ENCODE results near the gene MOGAT1. TPM values are rescaled to one million over a fixed set of nuclear protein-coding genes. Genes with fewer than 3 reads are reported as not detected.

Gene MOGAT1
- total RNA-seq, 1 donor from 2014 or later, result not detected

- Histone ChIP-seq H3K4me3 (ENCODE audit: low read depth, low read length) (no peak overlapping the region), H3K27me3 (ENCODE audit: control insufficient read depth, insufficient read depth, low read length) (no peaks in the 10 kb centered on the region), H3K36me3 (ENCODE audit: control insufficient read depth, insufficient read depth, low read length) (no peaks in the 10 kb centered on the region)
- no peak for TF ChIP-seq CTCF (IDR thresholded peaks at IDR 0.05; ENCODE audit: insufficient read depth, low read length, poor library complexity, severe bottlenecking)
- no peak for DNase-seq (ENCODE audit: low read depth)
These were observed 8.0 kb upstream of the MOGAT1 start for GRCh38 chr2:222663479-222663878.

DNA sequence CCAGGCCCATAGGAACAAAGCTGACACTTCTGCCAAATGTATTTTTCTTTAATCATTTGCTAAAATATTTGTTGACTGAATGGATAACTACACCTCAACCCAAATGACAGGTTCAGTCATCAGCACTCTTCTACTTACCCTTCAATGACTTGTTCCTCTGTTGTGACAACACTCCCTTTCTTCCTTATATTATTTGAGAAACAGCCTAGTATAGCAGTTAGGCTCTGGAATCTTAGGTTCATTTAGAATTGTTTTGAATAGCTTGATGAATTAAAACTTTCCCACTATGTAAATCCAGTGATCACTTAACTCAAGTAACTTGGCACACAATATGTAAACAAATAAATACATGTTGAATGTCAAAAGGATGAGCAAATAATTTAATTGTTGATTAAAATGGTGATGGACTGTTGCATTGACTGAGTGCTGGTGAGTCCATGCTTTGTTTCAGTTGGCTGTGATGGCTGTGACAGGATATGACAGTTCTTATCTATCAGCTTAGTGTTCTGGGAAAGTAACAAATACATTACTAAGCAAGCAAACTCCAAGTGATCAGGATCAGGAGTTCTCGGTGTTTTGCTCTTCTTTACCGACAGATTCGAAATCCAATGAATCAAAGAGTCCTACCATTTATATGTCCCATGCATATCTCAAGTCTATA lies 2.8 kb upstream of the MOGAT1 start:
- Histone ChIP-seq H3K27me3 (ENCODE audit: control insufficient read depth, insufficient read depth, low read length) (peaks cover 5% of the 10 kb centered on the region), H3K36me3 (ENCODE audit: control insufficient read depth, insufficient read depth, low read length) (no peaks in the 10 kb centered on the region), H3K4me3 (ENCODE audit: low read depth, low read length) (no peak overlapping the region)
- no peak for DNase-seq (ENCODE audit: low read depth)
- no peak for TF ChIP-seq CTCF (IDR thresholded peaks at IDR 0.05; ENCODE audit: insufficient read depth, low read length, poor library complexity, severe bottlenecking)

GRCh38 chr2:222669353-222669752 lies 2.1 kb upstream of the MOGAT1 start:
- peaks cover 5% of the 10 kb centered on the region for H3K27me3 ChIP-seq (ENCODE audit: control insufficient read depth, insufficient read depth, low read length)
- TF ChIP-seq CTCF (IDR thresholded peaks at IDR 0.05; ENCODE audit: insufficient read depth, low read length, poor library complexity, severe bottlenecking), result no peak
- DNase-seq (ENCODE audit: low read depth), result no peak
- H3K4me3 ChIP-seq (ENCODE audit: low read depth, low read length), result no peak overlapping the region
- no peaks in the 10 kb centered on the region for H3K36me3 ChIP-seq (ENCODE audit: control insufficient read depth, insufficient read depth, low read length)

DNA sequence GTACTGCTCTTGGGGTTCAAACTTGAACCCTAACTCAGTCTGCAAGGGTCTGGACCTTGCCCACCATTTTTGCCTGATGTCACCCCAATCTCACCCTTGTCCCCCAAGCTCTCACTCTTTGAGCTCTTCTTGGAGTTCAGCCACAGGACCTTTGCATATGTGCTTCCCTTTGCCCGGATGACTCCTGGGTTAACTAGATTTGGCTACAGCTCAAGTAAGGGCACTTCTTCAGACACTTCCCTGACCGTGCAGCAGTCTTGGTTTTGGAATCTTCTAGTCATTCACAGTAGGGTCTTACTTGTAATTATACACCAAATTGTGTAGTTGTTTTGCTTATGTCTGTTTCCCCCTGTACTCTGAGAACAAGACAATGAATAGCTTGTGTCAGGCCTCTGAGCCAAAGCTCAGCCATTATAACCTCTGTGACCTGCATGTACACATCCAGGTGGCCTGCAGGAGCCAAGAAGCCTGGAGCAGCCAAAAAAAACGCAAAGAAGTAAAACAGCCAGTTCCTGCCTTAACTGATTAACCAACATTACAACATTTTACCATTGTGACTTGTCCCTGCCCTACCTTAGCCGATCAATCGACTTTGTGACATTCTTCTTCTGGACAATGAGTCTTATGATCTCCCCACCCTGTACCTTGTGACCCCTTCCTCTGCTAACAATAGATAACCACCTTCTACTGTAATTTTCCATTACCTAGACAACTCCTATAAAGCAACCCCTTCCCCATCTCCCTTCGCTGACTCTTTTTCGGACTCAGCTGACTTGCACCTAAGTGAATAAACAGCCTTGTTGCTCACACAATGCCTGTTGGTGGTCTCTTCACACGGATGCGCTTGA lies 1.0 kb upstream of the MOGAT1 start:
- no peak for DNase-seq (ENCODE audit: low read depth)
- H3K36me3 ChIP-seq (ENCODE audit: control insufficient read depth, insufficient read depth, low read length), result no peaks in the 10 kb centered on the region
- H3K27me3 ChIP-seq (ENCODE audit: control insufficient read depth, insufficient read depth, low read length), result peaks cover 5% of the 10 kb centered on the region
- H3K4me3 ChIP-seq (ENCODE audit: low read depth, low read length), result no peak overlapping the region
- no peak for TF ChIP-seq CTCF (IDR thresholded peaks at IDR 0.05; ENCODE audit: insufficient read depth, low read length, poor library complexity, severe bottlenecking)

DNA sequence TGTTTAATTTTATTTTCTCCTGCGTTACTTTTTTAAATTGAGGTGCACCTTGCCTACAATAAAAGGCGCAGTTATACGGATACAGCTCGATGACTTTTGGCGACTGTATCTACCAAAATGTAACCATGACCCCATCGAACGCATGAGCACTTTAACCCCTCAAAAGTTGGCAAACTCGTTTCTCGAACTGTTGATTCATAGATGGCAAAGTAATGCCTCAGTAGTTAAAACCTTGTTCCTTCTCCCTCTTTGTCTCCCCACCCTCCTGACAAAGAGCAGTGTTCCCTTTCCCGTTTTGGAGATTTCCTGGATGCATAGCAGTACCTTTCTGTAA lies 577 bp downstream of the MOGAT1 start:
- DNase-seq (ENCODE audit: low read depth), result no peak
- Histone ChIP-seq H3K4me3 (ENCODE audit: low read depth, low read length) (peak overlapping the region; percentile 37), H3K27me3 (ENCODE audit: control insufficient read depth, insufficient read depth, low read length) (peaks cover 5% of the 10 kb centered on the region), H3K36me3 (ENCODE audit: control insufficient read depth, insufficient read depth, low read length) (no peaks in the 10 kb centered on the region)
- no peak for TF ChIP-seq CTCF (IDR thresholded peaks at IDR 0.05; ENCODE audit: insufficient read depth, low read length, poor library complexity, severe bottlenecking)

Data from kidney epithelial cell (primary cell).